Neural cell (in vitro differentiated cells): ENCODE data around the gene TSPAN14. TPM values are rescaled to one million over a fixed set of nuclear protein-coding genes. Genes with fewer than 3 reads are reported as not detected.

ENCODE experiments used
- H2AFZ ChIP-seq: fragments of 200-600, 300-800 bp; sonication (generic), shearing (Covaris generic); 2 replicates; pipeline ENCODE4 v1.6.0; 2014; ENCODE audit warnings: low read depth, mild to moderate bottlenecking, antibody characterized with exemption, low read length, moderate library complexity
- H3F3A ChIP-seq: fragments of 200-600 bp; shearing (Covaris generic); 2 replicates; pipeline ENCODE4 v1.6.1; 2016; ENCODE audit warnings: mild to moderate bottlenecking, moderate library complexity, mixed read lengths, antibody characterized with exemption, low read length; ENCODE audit not compliant: insufficient read depth, poor library complexity, severe bottlenecking
- H3K27ac ChIP-seq: fragments of 200-600, 300-800 bp; sonication (generic), shearing (Covaris generic); 2 replicates; pipeline ENCODE4 v1.5.1; 2014; ENCODE audit warnings: mild to moderate bottlenecking, low read length, moderate library complexity
- H3K27me3 ChIP-seq: fragments of 300-800, 200-600 bp; sonication (generic), shearing (Covaris generic); 2 replicates; pipeline ENCODE4 v1.6.0; 2014; ENCODE audit warnings: mild to moderate bottlenecking, low read depth, low read length, moderate library complexity; ENCODE audit not compliant: insufficient read depth
- H3K36me3 ChIP-seq: fragments of 300-800, 200-600 bp; sonication (generic), shearing (Covaris generic); 2 replicates; pipeline ENCODE4 v1.5.1; 2014; ENCODE audit warnings: mild to moderate bottlenecking, antibody characterized with exemption, low read length, moderate library complexity; ENCODE audit not compliant: insufficient read depth
- H3K4me2 ChIP-seq: fragments of 300-800, 200-600 bp; sonication (generic), shearing (Covaris generic); 2 replicates; pipeline ENCODE4 v1.6.0; 2014; ENCODE audit warnings: mild to moderate bottlenecking, low read length
- H3K4me3 ChIP-seq: fragments of 300-800, 200-600 bp; sonication (generic), shearing (Covaris generic); 2 replicates; pipeline ENCODE4 v1.5.1; 2014; ENCODE audit warnings: mild to moderate bottlenecking, low read length, moderate library complexity
- H3K79me2 ChIP-seq: fragments of 200-600 bp; shearing (Covaris generic); replicated peaks from 2 replicates; pipeline ENCODE4 v1.6.0; 2014; ENCODE audit warnings: mild to moderate bottlenecking, low read length, moderate library complexity; ENCODE audit not compliant: insufficient read depth
- H3K9ac ChIP-seq: fragments of 300-800, 200-600 bp; sonication (generic), shearing (Covaris generic); 2 replicates; pipeline ENCODE4 v1.6.1; 2016; ENCODE audit warnings: mild to moderate bottlenecking, low read length, mixed read lengths
- H3K9me2 ChIP-seq: fragments of 200-600 bp; shearing (Covaris generic); 2 replicates; pipeline ENCODE4 v1.6.1; 2016; ENCODE audit warnings: mild to moderate bottlenecking, low read length, mixed read lengths; ENCODE audit not compliant: insufficient read depth
- H3K9me3 ChIP-seq: fragments of 200-600, 300-800 bp; sonication (generic), shearing (Covaris generic); 2 replicates; pipeline ENCODE4 v1.6.1; 2016; ENCODE audit warnings: mild to moderate bottlenecking, mixed run types, low read length, moderate library complexity, mixed read lengths
- H4K20me1 ChIP-seq: fragments of 200-600 bp; shearing (Covaris generic); 2 replicates; pipeline ENCODE4 v1.6.1; 2016; ENCODE audit warnings: mild to moderate bottlenecking, mixed run types; ENCODE audit not compliant: insufficient read depth
- CTCF ChIP-seq: fragments of 450-650 bp; IDR thresholded peaks from 2 replicates; pipeline ENCODE4 v1.5.1; 2014; ENCODE audit warnings: antibody characterized with exemption, mild to moderate bottlenecking, moderate library complexity; ENCODE audit not compliant: poor library complexity, severe bottlenecking
- EP300 ChIP-seq: fragments of 450-650 bp; conservative IDR thresholded peaks from 2 replicates; pipeline ENCODE4 v1.6.1; 2014; ENCODE audit warnings: antibody characterized with exemption, mild to moderate bottlenecking, moderate library complexity; ENCODE audit not compliant: poor library complexity, severe bottlenecking
- EZH2 ChIP-seq: fragments of 200-600, 300-800 bp; shearing (Covaris generic), sonication (generic); IDR thresholded peaks from 2 replicates; pipeline ENCODE4 v1.6.1; 2014; ENCODE audit warnings: antibody characterized with exemption, low read length, borderline replicate concordance, mild to moderate bottlenecking; ENCODE audit not compliant: insufficient read depth, poor library complexity, severe bottlenecking
- MXI1 ChIP-seq: fragments of 450-650 bp; conservative IDR thresholded peaks from 2 replicates; pipeline ENCODE4 v1.6.1; 2014; ENCODE audit warnings: antibody characterized with exemption, mild to moderate bottlenecking; ENCODE audit not compliant: poor library complexity, severe bottlenecking
- POLR2AphosphoS5 ChIP-seq: IDR thresholded peaks from 2 replicates; pipeline ENCODE4 v1.6.1; 2012
- RAD21 ChIP-seq: fragments of 450-650 bp; conservative IDR thresholded peaks from 2 replicates; pipeline ENCODE4 v1.6.1; 2014; ENCODE audit warnings: antibody characterized with exemption, mild to moderate bottlenecking, moderate library complexity
- REST ChIP-seq: IDR thresholded peaks from 2 replicates; pipeline ENCODE4 v1.6.1; 2012; ENCODE audit warnings: borderline replicate concordance
- SMC3 ChIP-seq: fragments of 450-650 bp; conservative IDR thresholded peaks from 2 replicates; pipeline ENCODE4 v1.6.1; 2014; ENCODE audit warnings: antibody characterized with exemption, mild to moderate bottlenecking, moderate library complexity; ENCODE audit not compliant: poor library complexity
- TAF1 ChIP-seq: IDR thresholded peaks from 2 replicates; pipeline ENCODE4 v1.6.1; 2012; ENCODE audit warnings: low read depth
- polyA plus RNA-seq: library from polyadenylated mRNA; depleted of rRNA; stranded (reverse); fragments of >200 nt; gene quantifications from 2 replicates; pipeline ENCODE4 v1.2.3, GENCODE V29; 2014

The TSPAN14 gene
- polyA plus RNA-seq, 1 donor from 2014 or later = 26.3 TPM

GRCh38 chr10:80545258-80545881 is 91.3 kb downstream of the TSPAN14 start:
- H3K36me3 ChIP-seq = no peaks in the 10 kb centered on the region
- H4K20me1 ChIP-seq = no peaks in the 10 kb centered on the region
- H3K9me3 ChIP-seq = no peaks in the 10 kb centered on the region
- H3K4me2 ChIP-seq = no peak overlapping the region
- H3K9me2 ChIP-seq = no peaks in the 10 kb centered on the region
- no peaks in the 10 kb centered on the region for H3K27me3 ChIP-seq
- no peak overlapping the region for H2AFZ ChIP-seq
- no peaks in the 10 kb centered on the region for H3F3A ChIP-seq
- no peak overlapping the region for H3K4me3 ChIP-seq
- H3K9ac ChIP-seq = no peak overlapping the region
- H3K27ac ChIP-seq = no peak overlapping the region
- H3K79me2 ChIP-seq = no peaks in the 10 kb centered on the region
- no peak for TF ChIP-seq MXI1
- no peak for TF ChIP-seq CTCF
- no peak for TF ChIP-seq EZH2
- no peak for TF ChIP-seq REST

- no peak overlapping the region for H2AFZ ChIP-seq
- TF ChIP-seq MXI1 (no peak), CTCF (no peak), RAD21 (no peak), SMC3 (no peak), REST (no peak), POLR2AphosphoS5 (no peak), EZH2 (no peak), TAF1 (no peak), EP300 (no peak)
Observed at GRCh38 chr10:80552151-80552646, 98.1 kb downstream of the TSPAN14 start.

More at GRCh38 chr10:80552151-80552646, 98.1 kb downstream of the TSPAN14 start:
- Histone ChIP-seq H3K9ac (no peak overlapping the region), H3K79me2 (no peaks in the 10 kb centered on the region), H3K27me3 (no peaks in the 10 kb centered on the region), H3K9me2 (no peaks in the 10 kb centered on the region), H3K36me3 (no peaks in the 10 kb centered on the region), H3K4me2 (no peak overlapping the region), H3F3A (no peaks in the 10 kb centered on the region), H4K20me1 (no peaks in the 10 kb centered on the region), H3K9me3 (no peaks in the 10 kb centered on the region), H3K4me3 (no peak overlapping the region), H3K27ac (no peak overlapping the region)
